AG04450 (cell line): Measurements from ENCODE around the gene FBXO28. TPM values are rescaled to one million over a fixed set of nuclear protein-coding genes. Genes with fewer than 3 reads are reported as not detected.

ENCODE experiments used
- CTCF ChIA-PET: fragments of 300-600, 350-600 bp; formaldehyde crosslinking; extraction: SDS; loops from one replicate; lab custom pipeline; 2022; ENCODE audit warnings: antibody characterized with exemption, inconsistent platforms; lab: Charles Lee
- POLR2A ChIA-PET: fragments of 350-600 bp; formaldehyde crosslinking; extraction: SDS; loops from one replicate; lab custom pipeline; 2021; ENCODE audit warnings: antibody characterized with exemption, inconsistent platforms; lab: Yijun Ruan, JAX
- DNase-seq: peaks from one replicate; pipeline ENCODE4 v3.0.0-alpha.2; 2011; ENCODE audit warnings: low read depth, low spot score
- H3K27ac ChIP-seq: one replicate; pipeline ENCODE4 v1.5.1; 2012; ENCODE audit warnings: low read depth, low read length, control low read depth
- H3K27me3 ChIP-seq: one replicate; pipeline ENCODE4 v1.6.0; 2012; ENCODE audit warnings: low read length; ENCODE audit not compliant: control insufficient read depth, insufficient read depth
- H3K4me3 ChIP-seq: 2 replicates; pipeline ENCODE4 v1.5.1; 2011; ENCODE audit warnings: mild to moderate bottlenecking, low read depth, low read length, control low read depth
- H3K9me3 ChIP-seq: 2 replicates; pipeline ENCODE4 v1.5.1; 2012; ENCODE audit warnings: low read length; ENCODE audit not compliant: control insufficient read depth, insufficient read depth
- CTCF ChIP-seq: IDR thresholded peaks from 2 replicates; pipeline ENCODE4 v1.5.1; 2011; ENCODE audit warnings: low read depth, low read length, control low read depth, inconsistent platforms
- polyA plus RNA-seq: library from polyadenylated mRNA; depleted of rRNA; stranded (reverse); fragments of >200 nt; gene quantifications from 2 replicates; pipeline ENCODE4 v1.2.3, GENCODE V29; 2011

FBXO28 gene
- polyA plus RNA-seq, 1 experiment, result 27.2 TPM

GRCh38 chr1:224123136-224123535 is 9.2 kb downstream of the FBXO28 start:
- POLR2A ChIA-PET, result no interaction called here
- DNase-seq, result no peak
- Histone ChIP-seq H3K27me3 (no peaks in the 10 kb centered on the region), H3K4me3 (no peak overlapping the region), H3K9me3 (no peaks in the 10 kb centered on the region), H3K27ac (no peak overlapping the region)
- TF ChIP-seq CTCF, result no peak
- CTCF ChIA-PET, result no interaction called here

- no peak for DNase-seq
- POLR2A ChIA-PET, result no interaction called here
- TF ChIP-seq CTCF, result no peak
- Histone ChIP-seq H3K4me3 (no peak overlapping the region), H3K27me3 (no peaks in the 10 kb centered on the region), H3K9me3 (no peaks in the 10 kb centered on the region), H3K27ac (no peak overlapping the region)
- CTCF ChIA-PET, result interaction anchor here (1.0 kb wide), 1 partner anchor 17 kb away, joined by 3 read pairs; no protein-coding TSS in a partner anchor
These were observed 10.3 kb downstream of the FBXO28 start for GRCh38 chr1:224124220-224124619.

- H3K27me3 ChIP-seq, result no peaks in the 10 kb centered on the region
- TF ChIP-seq CTCF, result no peak
- no peaks in the 10 kb centered on the region for H3K9me3 ChIP-seq
- ChIA-PET CTCF (interaction anchor here (0.6 to 1.2 kb wide), 4 partner anchors 12 to 206 kb away, joined by 3 read pairs; no protein-coding TSS in a partner anchor), POLR2A (interaction anchor here (0.6 kb wide), 1 partner anchor 1466 kb away, joined by 5 read pairs; no protein-coding TSS in a partner anchor)
- no peak overlapping the region for H3K4me3 ChIP-seq
- no peak overlapping the region for H3K27ac ChIP-seq
- no peak for DNase-seq
These were observed 14.3 kb downstream of the FBXO28 start for GRCh38 chr1:224127925-224128819.

- no peak for TF ChIP-seq CTCF
- CTCF ChIA-PET, result interaction anchor here (0.5 to 1.7 kb wide), 2 partner anchors 22 to 151 kb away, joined by 4 read pairs; no protein-coding TSS in a partner anchor
- Histone ChIP-seq H3K27me3 (no peaks in the 10 kb centered on the region), H3K4me3 (no peak overlapping the region), H3K9me3 (no peaks in the 10 kb centered on the region), H3K27ac (no peak overlapping the region)
- POLR2A ChIA-PET, result interaction anchor here (0.7 kb wide), 2 partner anchors 25 to 430 kb away, joined by 4 to 5 read pairs; no protein-coding TSS in a partner anchor
- DNase-seq, result no peak
These were observed 17.3 kb downstream of the FBXO28 start for GRCh38 chr1:224131253-224131652.

GRCh38 chr1:224132901-224133300 is 19.0 kb downstream of the FBXO28 start:
- DNase-seq, result no peak
- POLR2A ChIA-PET, result no interaction called here
- no peaks in the 10 kb centered on the region for H3K9me3 ChIP-seq
- H3K27me3 ChIP-seq, result no peaks in the 10 kb centered on the region
- CTCF ChIA-PET, result no interaction called here
- no peak overlapping the region for H3K27ac ChIP-seq
- TF ChIP-seq CTCF, result no peak
- no peak overlapping the region for H3K4me3 ChIP-seq
